ENCODE results near the gene RBM15. TPM values are rescaled to one million over a fixed set of nuclear protein-coding genes. Genes with fewer than 3 reads are reported as not detected.

The RBM15 gene
- 23.2 and 41.4 TPM in 2 replicates for total RNA-seq (ENCODE audit: low replicate concordance)
- long read RNA-seq, partial matches to known transcripts, result 0 of 6 reads
- long read RNA-seq, other reads (novel, unspliced or antisense), result 2 of 6 reads

GRCh38 chr1:110338886-110339406 lies at the start of gene RBM15:
Gene RBM15 (plus strand): TSS chr1:110339377. CDS start chr1:110339406, 29 bp downstream.
- Mint-ChIP-seq H3K27ac (no peak within 1 kb of the TSS), H3K27me3 (no peaks in the 10 kb centered on the region)

GRCh38 chr1:110291241-110292030 lies 47.7 kb upstream of the RBM15 start:
- Mint-ChIP-seq H3K9me3 (no peaks in the 10 kb centered on the region), H3K36me3 (no peaks in the 10 kb centered on the region), H3K27me3 (peaks cover 18% of the 10 kb centered on the region), H3K27ac (no peak overlapping the region), H3K4me3 (no peak overlapping the region), H3K4me1 (ENCODE audit: unreplicated experiment) (peaks cover 12% of the 10 kb centered on the region)
- DNase-seq (ENCODE audit: extremely low spot score, unreplicated experiment), result no peak
- TF ChIP-seq CTCF (conservative IDR thresholded peaks at IDR 0.05), result no peak

More at GRCh38 chr1:110338886-110339406, at the start of gene RBM15:
- DNase-seq (ENCODE audit: extremely low spot score, unreplicated experiment), result peak; percentile 97
- H3K4me3 Mint-ChIP-seq, result no peak within 1 kb of the TSS
- peaks cover 34% of the 10 kb centered on the region for H3K4me1 Mint-ChIP-seq (ENCODE audit: unreplicated experiment)
- no peak for TF ChIP-seq CTCF (conservative IDR thresholded peaks at IDR 0.05)
- H3K9me3 Mint-ChIP-seq, result no peaks in the 10 kb centered on the region
- H3K36me3 Mint-ChIP-seq, result peaks cover 20% of the 10 kb centered on the region

GRCh38 chr1:110292031-110292741 lies 47.0 kb upstream of the RBM15 start:
- Mint-ChIP-seq H3K4me3 (no peak overlapping the region), H3K36me3 (no peaks in the 10 kb centered on the region), H3K27ac (peak overlapping the region; percentile 21), H3K27me3 (peaks cover 21% of the 10 kb centered on the region), H3K9me3 (no peaks in the 10 kb centered on the region), H3K4me1 (ENCODE audit: unreplicated experiment) (peaks cover 12% of the 10 kb centered on the region)
- no peak for TF ChIP-seq CTCF (conservative IDR thresholded peaks at IDR 0.05)
- DNase-seq (ENCODE audit: extremely low spot score, unreplicated experiment), result no peak

GRCh38 chr1:110293601-110294104 lies 45.5 kb upstream of the RBM15 start:
- no peak for TF ChIP-seq CTCF (conservative IDR thresholded peaks at IDR 0.05)
- H3K27ac Mint-ChIP-seq, result no peak overlapping the region
- H3K36me3 Mint-ChIP-seq, result no peaks in the 10 kb centered on the region
- no peak overlapping the region for H3K4me3 Mint-ChIP-seq
- no peaks in the 10 kb centered on the region for H3K9me3 Mint-ChIP-seq
- DNase-seq (ENCODE audit: extremely low spot score, unreplicated experiment), result no peak
- H3K27me3 Mint-ChIP-seq, result peaks cover 32% of the 10 kb centered on the region
- H3K4me1 Mint-ChIP-seq (ENCODE audit: unreplicated experiment), result peaks cover 12% of the 10 kb centered on the region

GRCh38 chr1:110294308-110294707 lies 44.9 kb upstream of the RBM15 start:
- no peaks in the 10 kb centered on the region for H3K9me3 Mint-ChIP-seq
- no peak overlapping the region for H3K4me3 Mint-ChIP-seq
- H3K36me3 Mint-ChIP-seq, result no peaks in the 10 kb centered on the region
- DNase-seq (ENCODE audit: extremely low spot score, unreplicated experiment), result no peak
- no peak overlapping the region for H3K27ac Mint-ChIP-seq
- H3K4me1 Mint-ChIP-seq (ENCODE audit: unreplicated experiment), result peaks cover 12% of the 10 kb centered on the region
- TF ChIP-seq CTCF (conservative IDR thresholded peaks at IDR 0.05), result no peak
- peaks cover 31% of the 10 kb centered on the region for H3K27me3 Mint-ChIP-seq

Measured in type B pancreatic cell (in vitro differentiated cells).